Ishikawa (cell line): Measurements from ENCODE around the gene FAM78A.

Experiments used
- CEBPB ChIP-seq: IDR thresholded peaks from 2 replicates; pipeline ENCODE4 v1.6.1; 2012
- CREB1 ChIP-seq: IDR thresholded peaks from 2 replicates; pipeline ENCODE4 v1.6.1; 2012; ENCODE audit warnings: low read depth
- EGR1 ChIP-seq: IDR thresholded peaks from 2 replicates; pipeline ENCODE4 v1.6.1; 2012
- EP300 ChIP-seq: IDR thresholded peaks from 2 replicates; pipeline ENCODE4 v1.6.1; 2012; ENCODE audit warnings: borderline replicate concordance
- FOXM1 ChIP-seq: IDR thresholded peaks from 2 replicates; pipeline ENCODE4 v1.6.1; 2012; ENCODE audit warnings: low read depth, borderline replicate concordance
- MAX ChIP-seq: IDR thresholded peaks from 2 replicates; pipeline ENCODE4 v1.6.1; 2012
- NFIC ChIP-seq: IDR thresholded peaks from 2 replicates; pipeline ENCODE4 v1.6.1; 2012
- RAD21 ChIP-seq: IDR thresholded peaks from 2 replicates; pipeline ENCODE4 v1.6.1; 2012; ENCODE audit warnings: low read depth
- TAF1 ChIP-seq: IDR thresholded peaks from 2 replicates; pipeline ENCODE4 v1.6.1; 2012; ENCODE audit warnings: low read depth, mild to moderate bottlenecking
- TCF12 ChIP-seq: IDR thresholded peaks from 2 replicates; pipeline ENCODE4 v1.6.1; 2012; ENCODE audit warnings: low read depth
- USF1 ChIP-seq: IDR thresholded peaks from 2 replicates; pipeline ENCODE4 v1.6.1; 2012
- YY1 ChIP-seq: IDR thresholded peaks from 2 replicates; pipeline ENCODE4 v1.6.1; 2012; ENCODE audit warnings: low read depth
- ZBTB7A ChIP-seq: IDR thresholded peaks from 2 replicates; pipeline ENCODE4 v1.6.1; 2012; ENCODE audit warnings: low read depth
- TF ChIP-seq, protein P1 (sequence below): IDR thresholded peaks from 2 replicates; pipeline ENCODE4 v1.6.1; 2012; ENCODE audit warnings: low read depth, mild to moderate bottlenecking

- TF ChIP-seq CEBPB: no peak
- no peak for TF ChIP-seq USF1
- TF ChIP-seq EP300: no peak
- no peak for TF ChIP-seq NFIC
- TF ChIP-seq, protein P1, sequence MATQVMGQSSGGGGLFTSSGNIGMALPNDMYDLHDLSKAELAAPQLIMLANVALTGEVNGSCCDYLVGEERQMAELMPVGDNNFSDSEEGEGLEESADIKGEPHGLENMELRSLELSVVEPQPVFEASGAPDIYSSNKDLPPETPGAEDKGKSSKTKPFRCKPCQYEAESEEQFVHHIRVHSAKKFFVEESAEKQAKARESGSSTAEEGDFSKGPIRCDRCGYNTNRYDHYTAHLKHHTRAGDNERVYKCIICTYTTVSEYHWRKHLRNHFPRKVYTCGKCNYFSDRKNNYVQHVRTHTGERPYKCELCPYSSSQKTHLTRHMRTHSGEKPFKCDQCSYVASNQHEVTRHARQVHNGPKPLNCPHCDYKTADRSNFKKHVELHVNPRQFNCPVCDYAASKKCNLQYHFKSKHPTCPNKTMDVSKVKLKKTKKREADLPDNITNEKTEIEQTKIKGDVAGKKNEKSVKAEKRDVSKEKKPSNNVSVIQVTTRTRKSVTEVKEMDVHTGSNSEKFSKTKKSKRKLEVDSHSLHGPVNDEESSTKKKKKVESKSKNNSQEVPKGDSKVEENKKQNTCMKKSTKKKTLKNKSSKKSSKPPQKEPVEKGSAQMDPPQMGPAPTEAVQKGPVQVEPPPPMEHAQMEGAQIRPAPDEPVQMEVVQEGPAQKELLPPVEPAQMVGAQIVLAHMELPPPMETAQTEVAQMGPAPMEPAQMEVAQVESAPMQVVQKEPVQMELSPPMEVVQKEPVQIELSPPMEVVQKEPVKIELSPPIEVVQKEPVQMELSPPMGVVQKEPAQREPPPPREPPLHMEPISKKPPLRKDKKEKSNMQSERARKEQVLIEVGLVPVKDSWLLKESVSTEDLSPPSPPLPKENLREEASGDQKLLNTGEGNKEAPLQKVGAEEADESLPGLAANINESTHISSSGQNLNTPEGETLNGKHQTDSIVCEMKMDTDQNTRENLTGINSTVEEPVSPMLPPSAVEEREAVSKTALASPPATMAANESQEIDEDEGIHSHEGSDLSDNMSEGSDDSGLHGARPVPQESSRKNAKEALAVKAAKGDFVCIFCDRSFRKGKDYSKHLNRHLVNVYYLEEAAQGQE: no peak
- TF ChIP-seq TCF12: no peak
- no peak for TF ChIP-seq TAF1
- no peak for TF ChIP-seq FOXM1
- no peak for TF ChIP-seq ZBTB7A
- TF ChIP-seq YY1: no peak
- TF ChIP-seq CREB1: no peak
- no peak for TF ChIP-seq MAX
- TF ChIP-seq RAD21: no peak
- TF ChIP-seq EGR1: no peak
Observed at GRCh38 chr9:131236161-131236560, 40.1 kb downstream of the FAM78A start.
